ENCODE results near the gene NUP214. TPM values are rescaled to one million over a fixed set of nuclear protein-coding genes. Genes with fewer than 3 reads are reported as not detected.

Gene NUP214
- total RNA-seq, 1 experiment from 2014 or later, result 64.2 TPM

DNA sequence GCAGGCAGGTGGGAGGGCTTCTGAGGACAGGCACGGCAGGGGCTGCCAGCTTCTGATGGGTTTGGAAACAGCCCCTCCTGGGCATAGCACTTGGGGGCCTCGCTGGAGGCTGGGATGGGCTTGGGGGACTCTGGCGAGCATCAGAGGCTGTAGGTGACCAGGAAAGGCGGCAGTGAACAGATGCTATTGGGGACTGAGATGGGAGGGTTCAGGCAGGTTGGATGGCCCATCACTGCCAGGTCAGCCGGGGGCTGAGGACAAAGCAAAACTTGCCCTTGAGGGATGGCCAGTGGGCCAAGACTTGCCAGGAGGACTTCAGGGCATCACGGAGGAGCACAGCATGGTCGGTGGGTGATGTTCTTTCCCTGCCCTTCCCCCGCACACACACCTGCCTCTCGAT, 22.4 kb upstream of the NUP214 start:
- TF ChIP-seq, protein P1, sequence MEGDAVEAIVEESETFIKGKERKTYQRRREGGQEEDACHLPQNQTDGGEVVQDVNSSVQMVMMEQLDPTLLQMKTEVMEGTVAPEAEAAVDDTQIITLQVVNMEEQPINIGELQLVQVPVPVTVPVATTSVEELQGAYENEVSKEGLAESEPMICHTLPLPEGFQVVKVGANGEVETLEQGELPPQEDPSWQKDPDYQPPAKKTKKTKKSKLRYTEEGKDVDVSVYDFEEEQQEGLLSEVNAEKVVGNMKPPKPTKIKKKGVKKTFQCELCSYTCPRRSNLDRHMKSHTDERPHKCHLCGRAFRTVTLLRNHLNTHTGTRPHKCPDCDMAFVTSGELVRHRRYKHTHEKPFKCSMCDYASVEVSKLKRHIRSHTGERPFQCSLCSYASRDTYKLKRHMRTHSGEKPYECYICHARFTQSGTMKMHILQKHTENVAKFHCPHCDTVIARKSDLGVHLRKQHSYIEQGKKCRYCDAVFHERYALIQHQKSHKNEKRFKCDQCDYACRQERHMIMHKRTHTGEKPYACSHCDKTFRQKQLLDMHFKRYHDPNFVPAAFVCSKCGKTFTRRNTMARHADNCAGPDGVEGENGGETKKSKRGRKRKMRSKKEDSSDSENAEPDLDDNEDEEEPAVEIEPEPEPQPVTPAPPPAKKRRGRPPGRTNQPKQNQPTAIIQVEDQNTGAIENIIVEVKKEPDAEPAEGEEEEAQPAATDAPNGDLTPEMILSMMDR (conservative IDR thresholded peaks at IDR 0.05; ENCODE audit: low read depth, low read length), result no peak
- no peak for TF ChIP-seq EZH2 (IDR thresholded peaks at IDR 0.05; ENCODE audit: borderline replicate concordance, low read depth, low read length, poor library complexity, severe bottlenecking)
- BruUV-seq (replicated peaks), result no TSS peak
- POLR2A ChIA-PET (ENCODE audit: low non-redundant PET), result no interaction called here
- CTCF ChIA-PET, result no interaction called here
- Histone ChIP-seq H3K27ac (ENCODE audit: low read depth, low read length, poor library complexity, severe bottlenecking) (no peak overlapping the region), H3K27me3 (replicated peaks; ENCODE audit: insufficient read depth, low read depth, low read length, poor library complexity) (no peaks in the 10 kb centered on the region), H3K4me3 (ENCODE audit: low read depth, low read length, poor library complexity, severe bottlenecking) (no peak overlapping the region), H3K9me3 (ENCODE audit: low read depth, low read length, poor library complexity, severe bottlenecking) (no peaks in the 10 kb centered on the region), H3K4me1 (ENCODE audit: insufficient read depth, low read length, poor library complexity, severe bottlenecking) (no peaks in the 10 kb centered on the region), H3K36me3 (ENCODE audit: insufficient read depth, low read length, poor library complexity, severe bottlenecking) (no peaks in the 10 kb centered on the region)
- DNase-seq (ENCODE audit: low spot score), result no peak
- intact Hi-C loops (cut with micrococcal nuclease; ENCODE audit: unreplicated experiment), result no loop called here

- H3K36me3 ChIP-seq (ENCODE audit: insufficient read depth, low read length, poor library complexity, severe bottlenecking), result no peaks in the 10 kb centered on the region
- no peak overlapping the region for H3K4me3 ChIP-seq (ENCODE audit: low read depth, low read length, poor library complexity, severe bottlenecking)
- H3K9me3 ChIP-seq (ENCODE audit: low read depth, low read length, poor library complexity, severe bottlenecking), result no peaks in the 10 kb centered on the region
- H3K27ac ChIP-seq (ENCODE audit: low read depth, low read length, poor library complexity, severe bottlenecking), result no peak overlapping the region
- POLR2A ChIA-PET (ENCODE audit: low non-redundant PET), result interaction anchor here (0.6 kb wide), 1 partner anchor 654 kb away, joined by 3 read pairs; no protein-coding TSS in a partner anchor
- no peaks in the 10 kb centered on the region for H3K27me3 ChIP-seq (replicated peaks; ENCODE audit: insufficient read depth, low read depth, low read length, poor library complexity)
- TF ChIP-seq EZH2 (IDR thresholded peaks at IDR 0.05; ENCODE audit: borderline replicate concordance, low read depth, low read length, poor library complexity, severe bottlenecking), result no peak
- TF ChIP-seq, protein P1 (conservative IDR thresholded peaks at IDR 0.05; ENCODE audit: low read depth, low read length), result no peak
- BruUV-seq (replicated peaks), result no TSS peak
- intact Hi-C loops (cut with micrococcal nuclease; ENCODE audit: unreplicated experiment), result no loop called here
- DNase-seq (ENCODE audit: low spot score), result no peak
- H3K4me1 ChIP-seq (ENCODE audit: insufficient read depth, low read length, poor library complexity, severe bottlenecking), result no peaks in the 10 kb centered on the region
- CTCF ChIA-PET, result no interaction called here
These were observed 21.9 kb upstream of the NUP214 start for GRCh38 chr9:131103535-131103934.

DNA sequence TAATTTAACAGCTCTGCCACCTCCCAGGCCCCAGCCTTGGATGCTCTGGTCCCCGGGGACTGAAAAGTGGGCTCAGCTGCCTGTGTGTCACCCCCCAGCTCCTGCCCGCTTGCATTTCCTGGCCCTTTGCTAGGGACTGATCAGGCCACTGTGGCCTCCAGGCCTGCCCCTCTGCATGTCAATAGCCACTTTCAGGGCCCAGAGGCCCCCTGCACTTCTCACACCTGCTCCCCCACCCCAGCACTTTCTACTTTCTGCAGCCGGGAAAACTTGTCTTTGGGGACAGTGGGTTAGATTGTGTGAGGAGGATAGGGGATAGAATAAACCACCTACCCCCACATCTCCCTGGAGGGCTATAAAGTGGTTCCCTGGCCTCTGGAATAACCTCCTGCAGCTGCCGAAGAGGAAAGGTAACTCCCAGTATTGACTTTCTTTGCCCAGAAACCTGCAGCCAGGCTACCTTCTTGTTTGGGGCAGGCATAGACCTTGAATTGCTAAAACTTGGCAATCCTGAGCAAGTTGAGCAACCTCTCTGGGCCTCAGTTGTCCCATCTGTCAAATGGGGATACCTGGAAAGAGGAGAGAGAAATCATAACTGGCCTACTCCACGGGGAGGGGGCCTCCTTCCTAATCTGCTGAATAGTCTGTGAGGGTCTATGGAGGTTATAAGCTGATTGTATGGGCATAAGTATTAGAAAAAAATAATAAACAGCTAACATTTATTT, 21.2 kb upstream of the NUP214 start:
- ChIA-PET CTCF (no interaction called here), POLR2A (ENCODE audit: low non-redundant PET) (interaction anchor here (0.6 kb wide), 1 partner anchor 654 kb away, joined by 3 read pairs; no protein-coding TSS in a partner anchor)
- H3K4me3 ChIP-seq (ENCODE audit: low read depth, low read length, poor library complexity, severe bottlenecking), result no peak overlapping the region
- H3K27ac ChIP-seq (ENCODE audit: low read depth, low read length, poor library complexity, severe bottlenecking), result no peak overlapping the region
- intact Hi-C loops (cut with micrococcal nuclease; ENCODE audit: unreplicated experiment), result no loop called here
- H3K36me3 ChIP-seq (ENCODE audit: insufficient read depth, low read length, poor library complexity, severe bottlenecking), result no peaks in the 10 kb centered on the region
- BruUV-seq (replicated peaks), result no TSS peak
- TF ChIP-seq, protein P1 (conservative IDR thresholded peaks at IDR 0.05; ENCODE audit: low read depth, low read length), result no peak
- no peaks in the 10 kb centered on the region for H3K9me3 ChIP-seq (ENCODE audit: low read depth, low read length, poor library complexity, severe bottlenecking)
- no peak for DNase-seq (ENCODE audit: low spot score)
- no peaks in the 10 kb centered on the region for H3K27me3 ChIP-seq (replicated peaks; ENCODE audit: insufficient read depth, low read depth, low read length, poor library complexity)
- H3K4me1 ChIP-seq (ENCODE audit: insufficient read depth, low read length, poor library complexity, severe bottlenecking), result no peaks in the 10 kb centered on the region
